IMR-90 (cell line): ENCODE measurements around the gene OPRL1. TPM values are rescaled to one million over a fixed set of nuclear protein-coding genes. Genes with fewer than 3 reads are reported as not detected.
A peak's percentile ranks its signal among the peaks of the same experiment; 100 is the strongest.

Experiments used
- ATAC-seq: fragments of 200-7000 bp; cut with Tn5 transposase; 2 replicates; pipeline ENCODE4 v1.9.1; 2020; ENCODE audit warnings: low read depth, mild to moderate bottlenecking, moderate library complexity
- BruUV-seq: library from RNA; stranded (reverse); fragments of 400-500 nt; replicated peaks from 2 replicates; lab custom pipeline; 2021; lab: Mats Ljungman, UMichigan
- CTCF ChIA-PET: fragments of 300-600 bp; formaldehyde crosslinking; extraction: SDS; loops from one replicate; lab custom pipeline; 2021; ENCODE audit warnings: antibody characterized with exemption; lab: Yijun Ruan, JAX
- POLR2A ChIA-PET: fragments of 300-600 bp; sonication (Branson Sonifier 250); formaldehyde crosslinking; loops from one replicate; lab custom pipeline; 2022; ENCODE audit warnings: antibody characterized with exemption; ENCODE audit not compliant: unreplicated experiment; lab: Charles Lee
- DNase-seq: peaks from one replicate; pipeline ENCODE4 v3.0.0; 2013
- H2AFZ ChIP-seq: replicated peaks from 2 replicates; pipeline ENCODE3; 2013; ENCODE audit warnings: low read length, mild to moderate bottlenecking; ENCODE audit not compliant: poor library complexity
- H2AK5ac ChIP-seq: 2 replicates; pipeline ENCODE4 v1.6.1; 2013; ENCODE audit warnings: low read depth, low read length, inconsistent platforms
- H2AK9ac ChIP-seq: replicated peaks from 2 replicates; pipeline ENCODE3; 2013; ENCODE audit warnings: mild to moderate bottlenecking, low read depth, low read length, moderate library complexity; ENCODE audit not compliant: poor library complexity
- H2BK120ac ChIP-seq: 2 replicates; pipeline ENCODE4 v1.6.1; 2013; ENCODE audit warnings: low read depth, low read length, inconsistent platforms
- H2BK15ac ChIP-seq: 3 replicates; pipeline ENCODE4 v1.6.1; 2013; ENCODE audit warnings: low read depth, low read length, inconsistent platforms
- H2BK20ac ChIP-seq: 2 replicates; pipeline ENCODE4 v1.6.1; 2013; ENCODE audit warnings: low read depth, mild to moderate bottlenecking, inconsistent platforms, low read length, moderate library complexity
- H2BK5ac ChIP-seq: 2 replicates; pipeline ENCODE4 v1.6.1; 2013; ENCODE audit warnings: mild to moderate bottlenecking, low read depth, low read length, inconsistent platforms; ENCODE audit not compliant: poor library complexity, severe bottlenecking
- H3K14ac ChIP-seq: replicated peaks from 2 replicates; pipeline ENCODE4 v1.6.1; 2013; ENCODE audit warnings: low read depth, low read length, inconsistent platforms
- H3K18ac ChIP-seq: 2 replicates; pipeline ENCODE4 v1.6.1; 2013; ENCODE audit warnings: low read depth, low read length, control low read depth
- H3K23ac ChIP-seq: 2 replicates; pipeline ENCODE4 v1.6.1; 2013; ENCODE audit warnings: low read depth, low read length, inconsistent platforms
- H3K27ac ChIP-seq: 2 replicates; pipeline ENCODE4 v1.5.1; 2013; ENCODE audit warnings: mild to moderate bottlenecking, control low read depth, low read length; ENCODE audit not compliant: insufficient read depth
- H3K27me3 ChIP-seq: 2 replicates; pipeline ENCODE4 v1.6.1; 2013; ENCODE audit warnings: low read length; ENCODE audit not compliant: control insufficient read depth, insufficient read depth
- H3K36me3 ChIP-seq: 2 replicates; pipeline ENCODE4 v1.6.1; 2013; ENCODE audit warnings: low read length, mixed read lengths; ENCODE audit not compliant: control insufficient read depth, insufficient read depth
- H3K4ac ChIP-seq: 2 replicates; pipeline ENCODE4 v1.6.1; 2013; ENCODE audit warnings: low read depth, low read length, inconsistent platforms
- H3K4me1 ChIP-seq: 2 replicates; pipeline ENCODE4 v1.6.1; 2013; ENCODE audit warnings: low read length, mixed read lengths; ENCODE audit not compliant: control insufficient read depth, insufficient read depth
- H3K4me2 ChIP-seq: 2 replicates; pipeline ENCODE4 v1.6.1; 2013; ENCODE audit warnings: low read depth, mild to moderate bottlenecking, control low read depth, low read length, moderate library complexity
- H3K4me3 ChIP-seq: 2 replicates; pipeline ENCODE4 v1.5.1; 2013; ENCODE audit warnings: low read depth, mild to moderate bottlenecking, control low read depth, low read length, moderate library complexity; ENCODE audit not compliant: insufficient read depth
- H3K56ac ChIP-seq: 2 replicates; pipeline ENCODE4 v1.6.1; 2013; ENCODE audit warnings: low read length, inconsistent platforms; ENCODE audit not compliant: insufficient read depth; ENCODE audit errors: extremely low read depth
- H3K79me1 ChIP-seq, 2 experiments: 2 replicates each; pipeline ENCODE4 v1.6.1; 2013; ENCODE audit warnings: low read length in 2 of 2, inconsistent platforms in 1 of 2, low read depth in 1 of 2
- H3K9ac ChIP-seq: 2 replicates; pipeline ENCODE4 v1.6.1; 2013; ENCODE audit warnings: low read depth, low read length, control low read depth
- H3K9me1 ChIP-seq: 2 replicates; pipeline ENCODE4 v1.6.1; 2013; ENCODE audit warnings: low read length, inconsistent platforms; ENCODE audit not compliant: insufficient read depth
- H3K9me3 ChIP-seq: 2 replicates; pipeline ENCODE4 v1.6.1; 2013; ENCODE audit warnings: low read length; ENCODE audit not compliant: control insufficient read depth, insufficient read depth
- H4K20me1 ChIP-seq: 2 replicates; pipeline ENCODE4 v1.6.1; 2013; ENCODE audit warnings: low read length, inconsistent platforms; ENCODE audit not compliant: insufficient read depth
- H4K5ac ChIP-seq: 2 replicates; pipeline ENCODE4 v1.6.1; 2013; ENCODE audit warnings: mild to moderate bottlenecking, low read depth, low read length, control low read depth
- H4K8ac ChIP-seq, 2 experiments: 2 replicates each; pipeline ENCODE4 v1.6.1; 2013; ENCODE audit warnings: low read depth in 2 of 2, low read length in 2 of 2, control low read depth in 1 of 2, inconsistent platforms in 1 of 2
- H4K91ac ChIP-seq: 2 replicates; pipeline ENCODE4 v1.6.1; 2013; ENCODE audit warnings: low read depth, low read length, inconsistent platforms; ENCODE audit not compliant: insufficient read depth
- BHLHE40 ChIP-seq: fragments of 150-350 bp; IDR thresholded peaks from 2 replicates; pipeline ENCODE4 v1.6.1; 2016; ENCODE audit warnings: mild to moderate bottlenecking, low read depth, low read length
- CTCF ChIP-seq: conservative IDR thresholded peaks from 2 replicates; pipeline ENCODE4 v1.5.1; 2012; ENCODE audit warnings: mild to moderate bottlenecking, low read depth, low read length, improper control_type of control experiment
- FOS ChIP-seq: fragments of 150-350 bp; IDR thresholded peaks from 2 replicates; pipeline ENCODE4 v1.6.1; 2016; ENCODE audit warnings: low read depth, low read length
- MAFK ChIP-seq: IDR thresholded peaks from 2 replicates; pipeline ENCODE4 v1.6.1; 2012; ENCODE audit warnings: low read depth, low read length, improper control_type of control experiment
- RCOR1 ChIP-seq: IDR thresholded peaks from 2 replicates; pipeline ENCODE4 v1.6.1; 2012; ENCODE audit warnings: mild to moderate bottlenecking, low read length, improper control_type of control experiment; ENCODE audit not compliant: insufficient replicate concordance
- SMC3 ChIP-seq: fragments of 150-350 bp; IDR thresholded peaks from 2 replicates; pipeline ENCODE4 v1.6.1; 2016; ENCODE audit warnings: low read depth, mild to moderate bottlenecking, antibody characterized with exemption, low read length, moderate library complexity
- WGBS, 2 experiments: methylation state at CpG; one replicate each; pipeline versions ENCODE4 v1.1.5 to v1.1.7; 2013; ENCODE audit warnings: missing lambda C conversion rate in 2 of 2; ENCODE audit not compliant: insufficient read length in 1 of 2; ENCODE audit errors: extremely low coverage in 2 of 2; 5-methylcytosine and 5-hydroxymethylcytosine counted together
- dilution Hi-C: fragments of 300-500 bp; cut with HindIII; formaldehyde crosslinking; loops from one replicate; pipeline ENCODE4 v1.14.3; 2018; ENCODE audit warnings: low sequenced_read_pairs; ENCODE audit not compliant: unreplicated experiment
- in situ Hi-C: fragments of 300-500 bp; cut with MboI; formaldehyde crosslinking; loops from 3 replicates; pipeline ENCODE4 v1.14.3; 2019; ENCODE audit warnings: low sequenced_read_pairs, inconsistent platforms, mixed read lengths
- intact Hi-C: fragments of 100-400 bp; cut with micrococcal nuclease; formaldehyde crosslinking; loops from 2 replicates; pipeline ENCODE4 v1.10.0; 2022
- polyA plus RNA-seq, 3 experiments: library from polyadenylated mRNA; depleted of rRNA; stranded (reverse); fragments of >200 nt; gene quantifications; 2 replicates each; pipeline ENCODE4 v1.2.3, GENCODE V29; 2012; ENCODE audit warnings: low replicate concordance in 1 of 3
- total RNA-seq: library from RNA; depleted of rRNA; stranded (reverse); fragments of >200 nt; gene quantifications from 2 replicates; pipeline ENCODE4 v1.2.3, GENCODE V29; 2012

Gene OPRL1
- total and polyA plus RNA-seq, 2 of the 4 experiments (the other 2 are of a cell fraction), result 0.36 to 1.2 TPM

GRCh38 chr20:64047968-64048401 is 31.9 kb upstream of the OPRL1 start:
- no peaks in the 10 kb centered on the region; the same call in 1 of the 2 replicates for H3K4me1 ChIP-seq

More at GRCh38 chr20:64047968-64048401, 31.9 kb upstream of the OPRL1 start:
- ChIA-PET CTCF (no interaction called here), POLR2A (no interaction called here)
- Histone ChIP-seq H3K4ac (no peak overlapping the region), H4K5ac (no peak overlapping the region), H3K36me3 (no peaks in the 10 kb centered on the region), H3K9me1 (no peaks in the 10 kb centered on the region), H3K23ac (no peak overlapping the region), H3K79me1 (no peaks in the 10 kb centered on the region), H4K8ac (no peak overlapping the region), H3K9ac (no peak overlapping the region), H3K56ac (no peak overlapping the region), H3K4me2 (no peak overlapping the region), H2AFZ (no peak overlapping the region), H2BK120ac (no peak overlapping the region), H3K27ac (no peak overlapping the region), H2BK5ac (no peak overlapping the region), H4K91ac (no peak overlapping the region), H4K20me1 (no peaks in the 10 kb centered on the region; the same call in 1 of the 2 replicates), H2BK20ac (no peak overlapping the region), H3K9me3 (no peaks in the 10 kb centered on the region), H2AK5ac (no peak overlapping the region), H3K4me3 (no peak overlapping the region), H3K27me3 (peaks cover 66% of the 10 kb centered on the region), H2BK15ac (no peak overlapping the region), H2AK9ac (peak overlapping the region; percentile 28), H3K18ac (no peak overlapping the region), H3K14ac (no peak overlapping the region)
- intact Hi-C loops, result no loop called here
- ATAC-seq (no peak), DNase-seq (no peak)
- TF ChIP-seq MAFK, result no peak
- TF ChIP-seq RCOR1, result no peak
- no peak for TF ChIP-seq SMC3
- no peak for TF ChIP-seq BHLHE40
- no peak for TF ChIP-seq CTCF
- TF ChIP-seq FOS, result no peak
- in situ Hi-C loops, result no loop called here
- WGBS, 2 experiments, result 21% methylated on average over 46 of the region's 49 CpGs; no CpG with 5 or more reads in 1 of the 2 experiments
- no TSS peak for BruUV-seq
- dilution Hi-C loops, result no loop called here
